NOMO-1 treated with dmso at 0.1 percent for 144 hours (cell line): Measurements from ENCODE around the gene FAM8A1.
"Not testable (repeated sequence)": the region's sequence is repeated elsewhere in the genome, so short reads cannot be mapped to it uniquely, and the experiment has no call there.

Experiments
- DNase-seq: peaks from one replicate; lab custom pipeline; 2025; ENCODE audit not compliant: unreplicated experiment; lab: John Stamatoyannopoulos, UW

Gene FAM8A1

GRCh38 chr6:17599877-17600526, at the start of gene FAM8A1:
Gene FAM8A1, plus strand, starts transcription at chr6:17600302. Its CDS starts 108 bp downstream, at chr6:17600410.
- peak; percentile 57 for DNase-seq

- DNase-seq, result no peak
Measured at GRCh38 chr6:17551383-17551958, 48.6 kb upstream of the FAM8A1 start.

- no peak for DNase-seq
Measured at GRCh38 chr6:17552861-17553260, 47.2 kb upstream of the FAM8A1 start.

- no peak for DNase-seq
Measured at GRCh38 chr6:17556014-17556413, 44.1 kb upstream of the FAM8A1 start.

GRCh38 chr6:17562636-17563035, 37.5 kb upstream of the FAM8A1 start:
- DNase-seq, result no peak

- no peak for DNase-seq
Measured at GRCh38 chr6:17565399-17565798, 34.7 kb upstream of the FAM8A1 start.

- DNase-seq, result no peak
Measured at GRCh38 chr6:17574866-17575560, 25.1 kb upstream of the FAM8A1 start.

GRCh38 chr6:17577059-17577458, 23.0 kb upstream of the FAM8A1 start:
- no peak for DNase-seq

- DNase-seq, result no peak
Measured at GRCh38 chr6:17580518-17581048, 19.5 kb upstream of the FAM8A1 start.

GRCh38 chr6:17581282-17581681, 18.8 kb upstream of the FAM8A1 start:
- DNase-seq, result not testable (repeated sequence)

- DNase-seq, result no peak
Measured at GRCh38 chr6:17583811-17584210, 16.3 kb upstream of the FAM8A1 start.

GRCh38 chr6:17584241-17584803, 15.8 kb upstream of the FAM8A1 start:
- peak; percentile 16 for DNase-seq

- no peak for DNase-seq
Measured at GRCh38 chr6:17585766-17586490, 14.2 kb upstream of the FAM8A1 start.

- DNase-seq, result not testable (repeated sequence)
Measured at GRCh38 chr6:17586623-17587022, 13.5 kb upstream of the FAM8A1 start.

- no peak for DNase-seq
Measured at GRCh38 chr6:17588011-17588410, 12.1 kb upstream of the FAM8A1 start.

GRCh38 chr6:17589406-17590096, 10.6 kb upstream of the FAM8A1 start:
- no peak for DNase-seq

- DNase-seq, result peak; percentile 50
Measured at GRCh38 chr6:17591287-17591686, 8.8 kb upstream of the FAM8A1 start.

GRCh38 chr6:17593246-17593645, 6.9 kb upstream of the FAM8A1 start:
- no peak for DNase-seq

- DNase-seq, result no peak
Measured at GRCh38 chr6:17596085-17596484, 4.0 kb upstream of the FAM8A1 start.
